NT2/D1 (cell line): ENCODE data around the gene JMJD4.

ENCODE experiments used
- DNase-seq: peaks from one replicate; pipeline ENCODE4 v3.0.0-alpha.2; 2011; ENCODE audit warnings: low read depth, low spot score
- H3K27me3 ChIP-seq: 2 replicates; pipeline ENCODE4 v1.6.0; 2011; ENCODE audit warnings: mild to moderate bottlenecking; ENCODE audit not compliant: insufficient read length, insufficient read depth
- H3K36me3 ChIP-seq: 2 replicates; pipeline ENCODE4 v1.6.1; 2011; ENCODE audit warnings: mild to moderate bottlenecking, low read length, mixed read lengths; ENCODE audit not compliant: insufficient read depth, insufficient read length
- H3K4me1 ChIP-seq: 2 replicates; pipeline ENCODE4 v1.5.1; 2011; ENCODE audit not compliant: insufficient read depth, insufficient read length
- H3K4me3 ChIP-seq: 2 replicates; pipeline ENCODE4 v1.5.1; 2011; ENCODE audit warnings: low read depth; ENCODE audit not compliant: insufficient read length
- H3K9ac ChIP-seq: 2 replicates; pipeline ENCODE4 v1.6.0; 2011; ENCODE audit warnings: low read depth; ENCODE audit not compliant: insufficient read length
- H3K9me3 ChIP-seq: 2 replicates; pipeline ENCODE4 v1.5.1; 2011; ENCODE audit warnings: mild to moderate bottlenecking, low read length; ENCODE audit not compliant: insufficient read depth
- SUZ12 ChIP-seq: IDR thresholded peaks from 2 replicates; pipeline ENCODE4 v1.6.1; 2011; ENCODE audit not compliant: insufficient read length, insufficient read depth; ENCODE audit errors: extremely low read depth
- YY1 ChIP-seq: IDR thresholded peaks from 2 replicates; pipeline ENCODE4 v1.6.1; 2011; ENCODE audit not compliant: insufficient read length, insufficient read depth
- ZNF274 ChIP-seq: IDR thresholded peaks from 2 replicates; pipeline ENCODE4 v1.6.1; 2011; ENCODE audit warnings: mild to moderate bottlenecking, low read depth, low read length

The JMJD4 gene

DNA sequence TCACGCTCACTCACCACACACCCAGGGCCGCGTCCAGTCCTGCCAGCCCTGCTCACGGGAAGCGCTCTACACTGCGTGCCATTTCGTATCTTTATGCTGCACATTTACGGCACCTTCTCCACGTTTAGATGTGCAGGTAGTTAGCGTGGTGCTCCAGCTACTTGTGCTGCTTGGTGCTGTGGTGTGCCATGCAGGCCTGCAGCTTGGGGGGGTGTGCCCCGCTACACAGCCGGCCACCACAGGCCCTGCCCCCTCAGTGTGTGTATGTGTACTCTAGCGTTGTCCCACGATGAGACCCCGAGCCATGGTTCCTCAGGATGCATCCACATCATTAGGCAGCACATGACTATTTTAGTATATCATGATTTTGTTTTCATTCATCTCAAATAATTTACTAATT, 38.5 kb upstream of the JMJD4 start:
- Histone ChIP-seq H3K4me1 (peaks cover 8% of the 10 kb centered on the region), H3K9me3 (no peaks in the 10 kb centered on the region), H3K27me3 (no peaks in the 10 kb centered on the region), H3K36me3 (peaks cover 74% of the 10 kb centered on the region), H3K4me3 (no peak overlapping the region), H3K9ac (peak overlapping the region; percentile 35)
- no peak for DNase-seq
- TF ChIP-seq ZNF274: no peak
- TF ChIP-seq YY1: no peak
- TF ChIP-seq SUZ12: no peak

DNA sequence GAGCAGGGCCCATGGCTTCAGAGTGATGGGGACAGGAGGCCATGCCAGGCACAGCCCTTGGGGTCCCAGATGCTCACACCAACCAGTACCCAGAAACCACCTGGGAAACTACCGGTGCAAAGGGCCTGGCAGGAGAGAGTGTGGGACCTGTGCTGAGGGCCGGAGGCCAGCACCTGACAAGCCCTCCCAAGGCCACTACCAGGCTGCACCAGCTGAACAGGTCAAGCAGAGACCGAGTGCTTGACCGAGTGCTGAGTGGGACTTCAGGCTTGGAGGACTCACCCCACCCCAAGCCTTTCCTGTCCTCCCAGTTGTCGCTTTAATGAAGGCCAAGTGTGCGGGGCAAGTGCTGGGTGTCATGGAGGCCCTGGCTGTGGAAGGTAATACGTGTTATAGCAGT, 36.7 kb upstream of the JMJD4 start:
- DNase-seq: no peak
- TF ChIP-seq YY1 (no peak), ZNF274 (no peak), SUZ12 (no peak)
- peaks cover 84% of the 10 kb centered on the region for H3K36me3 ChIP-seq
- H3K27me3 ChIP-seq: no peaks in the 10 kb centered on the region
- no peak overlapping the region for H3K4me3 ChIP-seq
- no peaks in the 10 kb centered on the region for H3K9me3 ChIP-seq
- no peak overlapping the region for H3K9ac ChIP-seq
- peaks cover 8% of the 10 kb centered on the region for H3K4me1 ChIP-seq

DNA sequence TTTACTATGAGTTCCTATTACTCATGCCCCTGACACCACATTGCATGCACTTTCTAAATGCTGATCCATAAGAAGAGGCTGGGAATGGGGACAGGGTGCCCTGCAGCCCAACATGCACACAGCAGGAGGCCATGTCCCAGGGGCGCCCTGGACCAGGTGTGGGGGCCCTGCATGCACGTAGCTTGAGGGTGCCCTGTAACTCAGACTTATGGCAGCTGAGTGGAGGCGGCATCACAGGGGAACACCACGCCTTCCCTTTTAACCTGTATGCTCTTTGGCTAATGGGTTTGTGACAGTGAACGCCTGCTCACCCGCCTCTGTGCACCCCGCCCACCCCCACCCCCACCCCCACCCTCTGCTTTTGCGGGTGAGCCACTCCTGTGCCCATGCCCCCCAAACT, 36.2 kb upstream of the JMJD4 start:
- Histone ChIP-seq H3K27me3 (no peaks in the 10 kb centered on the region), H3K36me3 (peaks cover 88% of the 10 kb centered on the region), H3K4me3 (no peak overlapping the region), H3K9me3 (no peaks in the 10 kb centered on the region), H3K9ac (no peak overlapping the region), H3K4me1 (peaks cover 9% of the 10 kb centered on the region)
- DNase-seq: no peak
- no peak for TF ChIP-seq YY1
- TF ChIP-seq SUZ12: no peak
- TF ChIP-seq ZNF274: no peak

DNA sequence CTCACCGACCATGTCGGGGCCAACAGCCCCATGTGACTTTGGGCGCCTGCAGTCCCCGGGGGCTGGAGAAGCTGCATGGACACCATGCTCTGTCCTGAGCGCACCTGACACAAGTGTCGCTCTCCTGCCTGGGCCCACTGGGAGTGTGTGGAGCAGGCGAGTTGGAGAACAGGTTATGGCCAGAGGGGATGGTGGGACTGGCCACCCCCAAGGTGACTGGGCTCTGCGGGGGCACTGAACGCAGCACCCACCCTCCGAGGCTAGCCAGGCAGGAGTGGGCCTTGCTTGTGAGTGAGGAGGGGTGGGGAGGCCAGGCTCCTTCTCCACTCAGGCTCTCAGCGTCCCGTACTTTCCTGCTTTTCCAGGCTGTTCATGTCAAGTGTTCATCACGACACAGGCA, 35.7 kb upstream of the JMJD4 start:
- no peaks in the 10 kb centered on the region for H3K27me3 ChIP-seq
- H3K9ac ChIP-seq: no peak overlapping the region
- TF ChIP-seq SUZ12 (no peak), ZNF274 (no peak), YY1 (no peak)
- H3K4me1 ChIP-seq: peaks cover 13% of the 10 kb centered on the region
- no peaks in the 10 kb centered on the region for H3K9me3 ChIP-seq
- no peak overlapping the region for H3K4me3 ChIP-seq
- no peak for DNase-seq
- H3K36me3 ChIP-seq: peaks cover 90% of the 10 kb centered on the region

DNA sequence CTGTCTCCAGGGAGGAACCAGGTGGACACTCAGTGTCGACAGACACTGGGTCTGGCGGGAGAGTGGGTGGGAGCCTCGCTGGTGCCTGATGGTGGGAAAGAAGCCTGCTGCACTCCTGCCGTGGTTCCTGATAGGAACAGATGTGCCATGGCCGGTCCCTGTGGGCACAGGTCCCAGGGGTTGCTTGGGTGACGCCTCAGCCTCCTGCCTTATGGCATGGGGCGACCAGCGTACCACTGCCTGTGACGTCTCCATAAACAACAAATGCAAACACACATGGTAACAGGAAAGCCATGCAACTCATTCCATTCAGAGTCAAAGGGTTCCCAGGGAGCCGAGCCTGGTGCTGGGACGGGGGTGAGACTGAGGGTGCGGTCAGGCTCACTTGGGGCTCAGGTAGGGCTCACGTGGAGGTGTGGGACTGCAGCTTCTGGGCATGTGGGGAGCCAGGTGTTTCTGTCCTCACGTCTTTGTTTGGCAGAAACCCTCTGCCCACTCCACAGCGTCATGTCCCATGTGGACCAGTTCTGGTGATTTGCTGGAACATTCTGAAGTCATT, 34.9 kb upstream of the JMJD4 start:
- TF ChIP-seq SUZ12: no peak
- no peak for TF ChIP-seq ZNF274
- no peak for TF ChIP-seq YY1
- H3K9me3 ChIP-seq: no peaks in the 10 kb centered on the region
- H3K36me3 ChIP-seq: peaks cover 91% of the 10 kb centered on the region
- H3K4me3 ChIP-seq: no peak overlapping the region
- H3K4me1 ChIP-seq: peaks cover 14% of the 10 kb centered on the region
- H3K9ac ChIP-seq: no peak overlapping the region
- no peak for DNase-seq
- no peaks in the 10 kb centered on the region for H3K27me3 ChIP-seq

DNA sequence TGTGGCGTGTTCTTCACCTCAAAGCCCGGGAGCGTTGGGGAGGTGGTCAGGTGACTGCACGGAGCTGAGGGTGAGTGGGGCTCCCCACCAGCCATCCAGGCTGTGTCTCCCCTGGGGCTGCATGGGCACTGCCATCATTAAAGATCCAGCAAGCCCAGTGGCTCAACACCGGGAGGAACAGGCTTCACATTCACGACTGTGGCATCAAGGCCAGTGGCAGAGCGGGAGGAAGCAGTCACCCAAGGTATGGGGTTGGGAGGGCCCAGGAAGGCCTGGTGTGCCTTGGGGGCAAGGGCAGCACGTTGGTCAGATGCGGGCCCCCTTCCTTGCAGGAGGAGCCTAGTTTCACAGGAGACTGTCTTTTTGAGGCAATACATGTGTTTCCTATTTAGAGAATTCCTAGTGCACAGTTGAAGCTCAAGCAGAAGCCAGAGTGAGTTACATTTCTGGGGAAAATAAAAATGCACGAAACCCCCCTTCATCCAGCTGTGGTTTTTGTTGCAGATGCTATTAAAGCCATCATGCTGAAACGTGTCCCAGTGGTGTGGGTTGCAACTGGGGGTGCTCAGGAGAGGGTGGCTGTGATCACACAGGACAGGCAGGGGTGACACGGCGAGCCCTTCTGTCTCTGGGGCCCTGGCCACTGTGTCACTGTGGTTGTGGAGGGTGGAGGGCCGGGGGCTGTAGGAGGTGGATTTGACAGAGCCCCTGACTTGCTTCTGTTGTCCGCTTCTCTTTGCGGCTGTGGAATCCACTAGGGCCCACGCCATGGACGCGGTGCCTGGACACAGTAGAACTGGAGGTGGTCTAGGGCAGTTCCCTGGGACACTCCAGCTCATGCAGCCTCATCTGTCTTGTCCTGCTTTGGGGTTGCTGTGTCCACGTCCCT, 34.2 kb upstream of the JMJD4 start:
- no peak for DNase-seq

DNA sequence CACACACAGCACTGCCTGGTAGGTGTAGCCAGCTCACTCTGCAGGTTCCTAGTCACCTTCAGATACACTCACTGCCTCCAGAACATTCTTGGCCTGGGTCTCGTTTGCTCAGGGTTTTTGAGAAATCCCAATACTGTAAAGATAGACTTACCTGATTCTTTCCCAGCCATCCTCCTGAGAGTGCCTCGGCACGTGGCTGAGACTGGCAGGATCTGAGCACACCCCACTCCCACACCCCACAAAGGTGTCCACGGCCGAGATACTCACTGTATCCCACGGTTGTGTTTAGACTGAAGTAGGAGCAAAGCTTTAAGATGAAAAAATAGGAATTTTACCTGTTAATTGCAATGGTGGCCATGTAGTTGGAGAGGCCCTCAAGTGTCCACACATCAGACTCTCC, 33.5 kb upstream of the JMJD4 start:
- no peak overlapping the region for H3K4me3 ChIP-seq
- H3K27me3 ChIP-seq: no peaks in the 10 kb centered on the region
- H3K9me3 ChIP-seq: no peaks in the 10 kb centered on the region
- TF ChIP-seq ZNF274: no peak
- TF ChIP-seq YY1: no peak
- no peak for TF ChIP-seq SUZ12
- H3K9ac ChIP-seq: no peak overlapping the region
- H3K4me1 ChIP-seq: peaks cover 12% of the 10 kb centered on the region
- DNase-seq: no peak
- H3K36me3 ChIP-seq: peaks cover 81% of the 10 kb centered on the region

More for the DNA sequence above, 34.2 kb upstream of the JMJD4 start:
- no peak for TF ChIP-seq ZNF274
- TF ChIP-seq SUZ12: no peak
- TF ChIP-seq YY1: no peak
- no peaks in the 10 kb centered on the region for H3K9me3 ChIP-seq
- H3K9ac ChIP-seq: no peak overlapping the region
- H3K4me1 ChIP-seq: peaks cover 10% of the 10 kb centered on the region
- H3K4me3 ChIP-seq: no peak overlapping the region
- peaks cover 86% of the 10 kb centered on the region for H3K36me3 ChIP-seq
- H3K27me3 ChIP-seq: no peaks in the 10 kb centered on the region
